NCI-H2029 (cell line): ENCODE measurements around the gene FBLL1.
"Not testable (repeated sequence)": the region's sequence is repeated elsewhere in the genome, so short reads cannot be mapped to it uniquely, and the experiment has no call there.

Source experiments
- DNase-seq: peaks from one replicate; lab custom pipeline; 2025; lab: John Stamatoyannopoulos, UW

FBLL1 gene

GRCh38 chr5:168528521-168529373 lies at the start of gene FBLL1:
Gene FBLL1, plus strand, starts transcription at chr5:168529305. Its CDS starts 200 bp downstream, at chr5:168529505.
- peak; percentile 35 for DNase-seq

- DNase-seq = no peak
These were observed 48.5 kb upstream of the FBLL1 start for GRCh38 chr5:168480601-168481000.

GRCh38 chr5:168481330-168481788 lies 47.7 kb upstream of the FBLL1 start:
- DNase-seq = no peak

GRCh38 chr5:168482361-168482760 lies 46.7 kb upstream of the FBLL1 start:
- no peak for DNase-seq

- DNase-seq = peak; percentile 92
These were observed 42.8 kb upstream of the FBLL1 start, which contains the start of gene RARS1 for GRCh38 chr5:168486136-168486879. Gene RARS1, plus strand, starts transcription at chr5:168486471. Its CDS starts 28 bp downstream, at chr5:168486499.

- no peak for DNase-seq
These were observed 40.0 kb upstream of the FBLL1 start for GRCh38 chr5:168489059-168489458.

GRCh38 chr5:168494057-168494555 lies 35.0 kb upstream of the FBLL1 start:
- DNase-seq = no peak

GRCh38 chr5:168502563-168503237 lies 26.4 kb upstream of the FBLL1 start:
- DNase-seq = no peak

- DNase-seq = no peak
These were observed 15.2 kb upstream of the FBLL1 start for GRCh38 chr5:168513861-168514428.

GRCh38 chr5:168525856-168526255 lies 3.2 kb upstream of the FBLL1 start:
- no peak for DNase-seq

GRCh38 chr5:168527756-168528295 lies 1.3 kb upstream of the FBLL1 start:
- DNase-seq = no peak

GRCh38 chr5:168529374-168530234 lies 499 bp downstream of the FBLL1 start:
- DNase-seq = no peak

- no peak for DNase-seq
These were observed 1.6 kb downstream of the FBLL1 start for GRCh38 chr5:168530621-168531150.

GRCh38 chr5:168531191-168531590 lies 2.1 kb downstream of the FBLL1 start:
- DNase-seq = no peak

- DNase-seq = no peak
These were observed 3.1 kb downstream of the FBLL1 start for GRCh38 chr5:168531987-168532864.

- DNase-seq = not testable (repeated sequence)
These were observed 5.2 kb downstream of the FBLL1 start for GRCh38 chr5:168534351-168534750.

GRCh38 chr5:168537176-168537575 lies 8.1 kb downstream of the FBLL1 start:
- no peak for DNase-seq

- no peak for DNase-seq
These were observed 20.4 kb downstream of the FBLL1 start for GRCh38 chr5:168549554-168549953.

- no peak for DNase-seq
These were observed 21.6 kb downstream of the FBLL1 start for GRCh38 chr5:168550656-168551055.
